Fibroblast of skin of scalp (primary cell): ENCODE measurements around the gene CRYL1.

Experiments used
- DNase-seq: peaks from one replicate; pipeline ENCODE4 v3.0.0-alpha.2; 2013

Gene CRYL1

DNA sequence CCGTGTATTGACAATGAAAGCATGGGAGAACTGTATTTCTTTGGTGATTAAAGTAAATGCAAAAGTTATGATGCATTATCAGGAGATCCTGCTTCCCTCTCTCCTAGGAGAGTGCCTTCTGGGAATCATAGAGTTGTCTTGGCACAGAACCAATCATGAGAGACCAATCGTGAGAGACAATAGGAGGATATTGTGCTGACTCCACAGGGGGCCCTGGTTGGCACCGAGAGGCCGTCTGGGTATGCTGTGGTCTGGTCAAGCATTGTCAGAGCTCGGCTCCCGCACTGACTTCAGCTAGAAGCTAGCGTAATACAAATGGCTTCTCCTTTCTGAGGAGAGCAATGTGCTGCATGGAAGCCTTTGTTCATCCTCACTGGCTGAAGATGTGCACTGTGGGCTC is 162.1 kb downstream of the CRYL1 start:
- DNase-seq: peak; percentile 70

DNA sequence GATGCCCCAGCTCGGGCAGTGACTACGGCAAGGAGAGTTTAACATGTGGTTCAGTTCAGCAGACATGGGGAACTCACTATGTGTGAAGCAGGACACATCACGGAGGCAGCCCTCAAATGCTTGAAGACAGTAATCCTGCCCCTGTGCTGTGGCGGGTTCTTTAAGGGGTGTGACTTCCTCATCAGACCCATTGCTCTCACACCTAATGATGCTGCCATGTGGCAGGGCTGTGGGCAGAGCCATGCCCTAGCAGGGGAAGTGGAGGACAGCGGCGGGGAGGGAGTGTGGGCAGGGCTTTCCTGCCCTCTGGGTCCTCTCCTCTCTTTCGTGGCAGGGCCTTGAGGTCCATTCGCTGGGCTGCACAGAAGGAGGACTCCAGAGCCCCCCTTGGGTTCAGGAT is 162.5 kb downstream of the CRYL1 start:
- peak; percentile 2 for DNase-seq

DNA sequence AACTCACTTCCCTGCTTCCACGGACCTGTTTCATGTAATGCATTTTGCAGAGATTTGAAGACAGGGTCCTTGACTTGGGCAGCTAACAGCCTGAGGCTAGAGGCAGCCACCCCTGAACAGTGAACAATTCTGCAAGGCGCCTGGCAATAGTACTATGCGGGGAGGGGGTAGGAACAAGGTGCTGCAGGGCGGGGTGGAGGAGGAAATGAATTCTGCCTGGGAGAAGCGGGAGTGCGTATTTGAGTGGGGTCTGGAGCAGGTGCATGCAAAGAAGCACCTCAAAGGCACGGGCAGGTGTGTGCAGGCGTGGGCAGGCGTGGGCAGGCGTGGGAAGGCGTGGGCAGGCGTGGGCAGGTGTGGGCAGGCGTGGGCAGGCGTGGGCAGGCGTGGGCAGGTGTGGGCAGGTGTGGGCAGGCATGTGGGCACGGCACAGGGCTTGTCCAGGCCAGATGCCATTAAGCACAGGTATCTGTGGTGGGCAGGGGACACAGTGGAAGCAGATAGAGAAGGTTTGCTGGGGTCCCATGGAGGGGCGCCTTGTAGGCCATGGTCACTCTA is 163.1 kb downstream of the CRYL1 start:
- DNase-seq: no peak

DNA sequence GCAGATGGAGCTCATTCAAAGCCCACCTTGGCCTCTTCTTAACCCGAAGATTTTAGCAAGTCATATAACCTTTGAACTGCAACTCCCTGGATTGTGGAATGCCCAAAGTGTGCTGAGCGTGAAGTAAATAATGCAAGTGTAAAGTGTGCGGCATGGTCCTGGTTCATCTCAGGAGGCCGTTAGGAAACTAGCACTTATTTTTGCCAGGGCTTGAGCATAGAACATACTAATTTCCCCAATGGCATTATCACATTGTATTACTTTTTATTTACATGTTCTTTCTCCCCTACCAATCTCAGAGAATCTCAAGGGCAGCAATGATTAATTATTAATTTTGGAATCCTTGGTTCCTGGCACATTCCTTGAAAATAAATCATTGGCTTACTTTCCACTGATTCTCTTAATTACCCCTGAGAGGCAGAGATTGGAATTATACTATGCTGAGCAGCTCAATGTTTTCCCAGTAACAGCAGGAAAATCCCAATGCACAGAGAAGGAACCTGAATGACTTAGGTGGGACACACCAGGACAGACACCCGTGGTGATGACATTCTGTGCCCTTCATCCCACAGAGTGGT is 164.7 kb downstream of the CRYL1 start:
- DNase-seq: peak; percentile 61

DNA sequence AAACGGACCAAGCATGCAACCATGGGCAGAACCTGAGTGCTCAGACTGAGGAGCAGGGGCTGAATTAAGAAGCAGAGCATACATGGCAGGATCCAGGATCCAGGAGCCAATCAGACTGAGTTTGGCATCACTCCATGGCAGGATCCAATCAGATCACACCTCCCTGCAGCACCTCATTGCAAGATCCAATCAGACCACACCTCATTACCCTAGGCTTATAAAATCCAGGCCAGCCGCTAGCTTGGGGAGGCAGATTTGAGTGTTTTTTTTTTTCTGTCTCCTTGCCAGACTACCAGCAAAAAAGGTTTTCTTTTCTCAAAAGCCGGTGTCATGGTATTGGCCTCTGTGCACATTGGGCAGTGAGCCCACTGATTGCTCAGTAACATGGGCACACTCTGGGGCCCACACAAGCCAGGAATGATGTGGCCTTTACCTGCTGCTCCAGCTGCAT is 165.6 kb downstream of the CRYL1 start:
- peak; percentile 78 for DNase-seq

DNA sequence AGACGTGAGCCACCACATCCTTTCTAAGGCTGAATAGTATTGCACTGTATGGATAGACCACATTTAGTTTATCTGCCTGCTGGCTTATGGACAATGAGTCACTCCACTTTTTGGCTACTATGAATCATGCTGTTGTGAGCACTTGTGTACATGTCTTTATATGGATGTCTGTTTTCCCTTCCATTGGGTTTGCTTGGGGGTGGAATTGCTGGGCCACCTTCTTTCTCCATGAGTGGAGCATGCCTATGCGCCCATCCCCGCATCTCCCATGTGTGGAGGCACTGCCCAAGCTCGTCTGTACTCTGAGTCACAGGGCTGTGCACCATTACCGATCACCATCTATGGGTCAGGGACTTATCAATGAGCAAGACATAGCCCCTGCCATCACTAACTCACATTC is 166.3 kb downstream of the CRYL1 start:
- DNase-seq: peak; percentile 99

DNA sequence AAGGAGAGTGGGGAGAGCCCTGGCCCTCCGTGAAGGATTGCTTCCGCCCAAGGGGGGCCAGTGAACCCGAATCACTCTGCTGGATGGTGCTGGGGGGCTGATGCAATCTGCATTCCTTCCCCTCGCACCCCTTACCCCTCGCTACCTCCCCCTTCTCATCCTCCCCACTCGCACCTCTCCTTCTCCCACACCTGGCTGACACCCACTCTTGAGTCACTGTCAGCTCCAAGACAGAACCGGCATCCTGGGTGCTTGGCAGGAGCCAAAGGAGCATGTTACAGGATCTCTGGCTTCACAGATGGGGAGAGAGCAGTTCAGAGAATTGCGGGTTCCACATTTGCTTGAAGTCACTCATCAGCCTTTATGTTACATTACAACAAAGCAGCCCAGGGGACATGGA is 167.6 kb downstream of the CRYL1 start:
- DNase-seq: no peak

DNA sequence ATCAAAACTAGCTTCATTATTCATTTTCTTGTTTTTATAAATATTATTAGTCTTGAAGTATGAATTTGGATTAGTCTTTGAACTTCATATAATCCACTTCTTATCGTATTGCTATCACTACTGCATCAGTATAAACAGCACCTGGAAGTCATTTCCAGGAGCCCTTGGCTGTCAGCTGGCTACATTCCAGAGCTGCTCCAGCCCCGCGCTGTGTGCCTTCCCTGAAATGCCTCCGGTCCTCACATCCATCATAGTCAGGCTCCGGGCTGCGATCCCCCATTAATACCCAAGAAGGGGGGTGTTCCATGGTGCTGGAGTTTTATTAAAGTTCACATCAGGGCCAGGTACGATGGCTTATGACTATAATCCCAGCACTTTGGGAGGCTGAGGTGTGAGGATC is 169.2 kb downstream of the CRYL1 start:
- peak; percentile 24 for DNase-seq

DNA sequence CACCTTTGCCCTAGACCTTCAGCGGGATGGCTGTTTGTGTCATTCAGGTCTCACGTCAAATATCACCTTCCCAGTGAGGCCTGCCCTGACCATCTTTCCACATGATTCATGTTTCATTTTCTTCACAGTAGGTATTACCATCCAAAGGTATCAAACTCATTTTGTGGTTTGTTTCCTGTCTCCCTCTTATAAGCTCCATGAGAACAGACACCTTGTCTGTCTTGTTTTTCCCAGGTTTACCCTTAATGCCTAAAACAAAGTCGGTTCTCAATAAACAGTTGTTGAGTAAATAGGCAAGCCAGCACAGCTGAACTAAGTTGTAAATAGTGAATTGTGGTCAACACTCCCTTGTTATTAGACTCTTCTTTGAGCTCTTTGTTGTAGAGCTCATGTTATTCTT is 170.9 kb downstream of the CRYL1 start:
- DNase-seq: no peak

DNA sequence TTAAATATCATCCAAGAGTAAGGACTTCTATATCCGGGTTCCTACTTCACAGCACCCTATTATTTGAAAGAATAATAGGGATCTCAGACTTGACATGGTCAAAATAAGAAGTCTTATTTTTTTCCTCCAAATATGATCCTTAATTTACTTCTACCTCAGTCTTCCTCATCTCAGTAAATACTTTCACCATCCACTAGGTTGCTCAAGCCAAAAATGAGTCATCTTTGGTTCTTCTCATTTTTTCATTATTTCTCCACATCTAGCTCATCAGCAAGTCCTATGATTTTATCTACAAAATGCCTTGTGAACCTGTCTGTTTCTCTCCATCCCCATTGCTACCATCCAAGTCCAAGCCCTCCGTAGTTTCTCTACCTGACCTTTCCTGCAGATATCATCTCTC is 171.7 kb downstream of the CRYL1 start:
- peak; percentile 51 for DNase-seq
